ENCODE data around the gene EXOSC10.

DNA sequence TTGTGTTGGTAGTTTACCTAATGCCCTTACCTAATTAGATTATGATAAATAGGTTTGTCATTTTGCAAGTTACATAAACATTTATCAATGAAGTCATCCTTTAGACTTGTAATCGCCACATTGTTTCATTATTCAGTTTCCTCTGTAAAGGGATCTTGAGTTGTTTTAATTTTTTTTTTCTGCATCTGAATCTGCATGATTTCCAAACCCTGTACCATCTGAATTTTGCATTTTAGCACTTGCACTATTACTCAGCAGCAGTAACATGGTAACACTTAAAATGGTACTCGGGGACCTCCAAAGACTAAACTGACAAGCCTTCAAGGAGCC lies 74.8 kb downstream of the EXOSC10 start:
- TF ChIP-seq CTCF (IDR thresholded peaks at IDR 0.05) (no peak), POLR2A (IDR thresholded peaks at IDR 0.05) (no peak)

All from esophagus squamous epithelium (tissue), 4 donors.